ENCODE measurements around the gene SEMA6B. TPM values are rescaled to one million over a fixed set of nuclear protein-coding genes. Genes with fewer than 3 reads are reported as not detected.
A peak's percentile ranks its signal among the peaks of the same experiment; 100 is the strongest.

The SEMA6B gene
- total RNA-seq, 2 donors from 2014 or later = 3.9 to 10.8 TPM

DNA sequence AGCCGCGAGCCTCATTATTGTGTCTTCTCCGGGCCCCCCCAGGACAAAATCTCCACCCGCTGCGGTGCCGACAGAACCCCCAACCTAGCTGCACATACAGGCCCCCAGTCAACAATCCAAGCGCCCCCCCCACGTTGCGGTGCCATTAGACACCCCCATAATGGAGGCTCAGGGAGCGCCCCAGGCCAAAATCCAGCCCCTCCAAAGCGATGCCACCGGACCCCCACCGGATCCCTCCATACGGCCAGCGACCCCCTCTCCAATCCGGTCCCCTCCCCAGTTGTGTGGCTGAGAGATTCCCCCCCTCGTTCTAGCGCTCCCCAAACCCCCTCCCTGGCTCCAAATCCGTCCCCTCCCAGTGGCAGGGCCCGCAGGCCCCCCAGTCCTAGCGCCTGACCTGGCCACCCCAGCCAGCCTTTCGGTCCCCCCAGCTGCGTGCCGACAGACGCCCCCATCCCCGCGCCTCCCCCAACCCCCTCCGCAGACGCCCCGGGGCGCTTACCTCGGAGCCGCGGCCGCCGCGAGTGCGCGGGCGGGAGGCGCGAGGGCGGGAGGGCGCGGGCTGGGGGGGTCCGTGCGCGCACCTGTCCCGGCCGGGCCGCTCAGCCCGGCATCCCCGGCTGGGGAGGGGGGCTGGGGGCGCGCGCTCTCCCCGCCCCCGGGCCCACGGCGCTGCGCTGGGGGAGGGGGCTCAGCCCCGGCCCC is 21.6 kb upstream of the SEMA6B start:
- H3K36me3 ChIP-seq = no peaks in the 10 kb centered on the region

DNA sequence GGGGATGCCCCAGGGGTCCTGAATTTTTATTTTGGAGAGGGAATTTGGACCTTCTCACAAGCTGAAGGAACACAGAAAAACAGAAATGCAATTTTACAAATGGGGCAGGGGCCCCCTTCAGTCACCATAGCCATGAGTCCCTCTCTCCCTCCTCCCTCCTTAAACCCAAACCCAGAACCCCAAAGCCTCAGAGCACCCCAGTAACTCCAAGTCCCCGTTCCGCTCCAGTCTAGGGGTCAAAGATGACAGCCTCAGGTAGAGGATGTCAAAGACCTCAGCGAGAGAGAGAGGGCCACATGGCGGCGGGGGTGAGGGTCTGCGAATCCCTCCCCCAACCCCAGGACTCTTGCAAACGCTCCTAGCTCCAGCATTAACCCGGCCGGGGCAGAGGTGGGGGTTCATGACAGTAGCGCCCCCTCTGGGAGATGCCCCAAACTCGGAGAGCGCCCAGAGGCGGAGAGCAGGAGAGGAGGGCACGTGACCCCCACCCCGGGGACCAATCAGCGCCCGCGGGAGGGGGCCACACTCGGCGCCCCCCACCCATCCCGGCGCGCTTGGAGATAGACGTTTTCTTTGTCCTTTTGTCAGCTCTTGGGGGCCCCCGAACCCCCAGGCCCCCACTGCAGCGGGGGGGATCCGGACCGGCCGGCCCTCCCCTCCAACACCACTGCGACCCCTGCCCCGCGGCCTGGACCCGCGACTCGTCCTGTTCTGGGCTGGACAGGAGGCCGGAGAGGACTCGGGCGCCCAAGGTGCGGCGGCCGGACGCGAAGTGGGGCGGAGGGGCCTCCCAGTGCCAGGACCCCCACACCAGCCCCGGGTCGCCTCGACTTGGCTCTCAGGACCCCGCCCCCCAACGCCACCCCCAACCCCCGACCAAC is 20.8 kb upstream of the SEMA6B start:
- H3K27me3 ChIP-seq = peaks cover 0 to 21% of the 10 kb centered on the region in 2 donors
- TF ChIP-seq, protein P1, sequence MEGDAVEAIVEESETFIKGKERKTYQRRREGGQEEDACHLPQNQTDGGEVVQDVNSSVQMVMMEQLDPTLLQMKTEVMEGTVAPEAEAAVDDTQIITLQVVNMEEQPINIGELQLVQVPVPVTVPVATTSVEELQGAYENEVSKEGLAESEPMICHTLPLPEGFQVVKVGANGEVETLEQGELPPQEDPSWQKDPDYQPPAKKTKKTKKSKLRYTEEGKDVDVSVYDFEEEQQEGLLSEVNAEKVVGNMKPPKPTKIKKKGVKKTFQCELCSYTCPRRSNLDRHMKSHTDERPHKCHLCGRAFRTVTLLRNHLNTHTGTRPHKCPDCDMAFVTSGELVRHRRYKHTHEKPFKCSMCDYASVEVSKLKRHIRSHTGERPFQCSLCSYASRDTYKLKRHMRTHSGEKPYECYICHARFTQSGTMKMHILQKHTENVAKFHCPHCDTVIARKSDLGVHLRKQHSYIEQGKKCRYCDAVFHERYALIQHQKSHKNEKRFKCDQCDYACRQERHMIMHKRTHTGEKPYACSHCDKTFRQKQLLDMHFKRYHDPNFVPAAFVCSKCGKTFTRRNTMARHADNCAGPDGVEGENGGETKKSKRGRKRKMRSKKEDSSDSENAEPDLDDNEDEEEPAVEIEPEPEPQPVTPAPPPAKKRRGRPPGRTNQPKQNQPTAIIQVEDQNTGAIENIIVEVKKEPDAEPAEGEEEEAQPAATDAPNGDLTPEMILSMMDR (IDR thresholded peaks at IDR 0.05) = no peak
- no peaks in the 10 kb centered on the region for H3K9me3 ChIP-seq
- H3K36me3 ChIP-seq = no peaks in the 10 kb centered on the region
- H3K27ac ChIP-seq = no peak overlapping the region
- H3K4me1 ChIP-seq = peaks cover 0 to 33% of the 10 kb centered on the region in 2 donors
- no peak for DNase-seq (ENCODE audit: low spot score)
- peak overlapping the region; percentile 29 to 43 for H3K4me3 ChIP-seq

More for the DNA sequence above, 21.6 kb upstream of the SEMA6B start:
- TF ChIP-seq, protein P1 (IDR thresholded peaks at IDR 0.05) = no peak
- Histone ChIP-seq H3K9me3 (no peaks in the 10 kb centered on the region), H3K4me3 (peak overlapping the region; percentile 29 to 43), H3K27me3 (peaks cover 0 to 23% of the 10 kb centered on the region in 2 donors), H3K4me1 (peaks cover 0 to 27% of the 10 kb centered on the region in 2 donors), H3K27ac (no peak overlapping the region)
- no peak for DNase-seq (ENCODE audit: low spot score)

DNA sequence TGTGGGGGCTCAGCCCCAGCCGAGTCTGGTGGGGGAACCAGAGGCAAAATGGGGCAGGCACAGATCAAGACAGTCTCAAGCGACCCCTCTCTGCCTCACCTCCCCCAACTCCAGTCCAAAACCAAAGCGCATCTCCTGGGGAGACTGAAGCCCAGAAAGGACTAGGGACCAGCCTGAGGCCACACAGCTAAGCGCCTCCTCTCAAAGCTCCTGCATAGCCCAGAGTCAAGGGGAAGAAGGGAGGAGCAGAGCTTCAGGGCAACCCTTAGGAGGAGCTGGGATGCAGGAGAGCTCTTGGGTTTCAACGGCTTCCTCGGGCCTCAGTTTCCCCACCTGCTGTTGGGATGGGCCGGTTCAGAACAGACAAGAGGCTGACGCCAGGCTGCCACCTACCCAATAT is 19.9 kb upstream of the SEMA6B start:
- no peak for DNase-seq (ENCODE audit: low spot score)
- Histone ChIP-seq H3K4me1 (peaks cover 0 to 35% of the 10 kb centered on the region in 2 donors), H3K9me3 (no peaks in the 10 kb centered on the region), H3K27ac (no peak overlapping the region), H3K27me3 (peaks cover 0 to 13% of the 10 kb centered on the region in 2 donors), H3K4me3 (no peak overlapping the region), H3K36me3 (no peaks in the 10 kb centered on the region)
- TF ChIP-seq, protein P1 (IDR thresholded peaks at IDR 0.05) = no peak

DNA sequence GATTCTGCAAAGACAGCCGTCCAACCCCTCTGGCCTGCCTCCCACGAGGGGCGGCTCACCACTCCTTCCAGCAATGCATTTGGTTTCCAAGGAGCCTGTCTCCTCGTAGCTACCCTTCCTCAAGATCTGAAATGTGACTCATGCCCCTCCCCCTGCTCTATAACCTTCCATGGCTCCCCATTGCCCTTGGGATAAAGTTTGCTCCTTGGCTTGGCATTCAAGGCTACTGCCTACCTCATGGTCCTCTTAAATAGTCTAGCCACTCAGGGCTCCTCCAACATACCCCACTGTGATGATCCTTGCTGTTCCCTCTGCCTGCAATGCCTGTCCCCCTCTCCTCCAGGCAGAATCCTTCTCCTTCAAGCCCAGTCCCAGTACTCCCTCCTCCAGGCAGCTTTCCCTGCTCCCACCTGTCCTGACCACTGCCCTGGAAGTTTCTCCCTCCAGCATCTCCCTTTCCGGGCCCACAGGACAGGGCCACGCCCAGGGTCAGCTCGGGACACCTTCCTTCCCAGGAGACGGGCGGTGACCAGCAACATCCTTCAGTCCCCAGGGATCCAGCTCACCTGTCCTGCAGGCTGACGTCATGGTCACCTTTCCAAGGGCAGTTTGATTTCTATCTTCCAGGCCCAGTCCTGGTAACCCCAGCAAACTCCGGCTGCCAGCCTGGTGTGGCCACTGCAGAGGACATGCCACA is 19.2 kb upstream of the SEMA6B start:
- no peak overlapping the region for H3K4me3 ChIP-seq
- H3K36me3 ChIP-seq = no peaks in the 10 kb centered on the region
- DNase-seq (ENCODE audit: low spot score) = no peak
- no peak overlapping the region for H3K27ac ChIP-seq
- TF ChIP-seq, protein P1 (IDR thresholded peaks at IDR 0.05) = no peak
- no peaks in the 10 kb centered on the region for H3K9me3 ChIP-seq
- H3K4me1 ChIP-seq = peaks cover 0 to 32% of the 10 kb centered on the region in 2 donors
- H3K27me3 ChIP-seq = peaks cover 0 to 8% of the 10 kb centered on the region in 2 donors

DNA sequence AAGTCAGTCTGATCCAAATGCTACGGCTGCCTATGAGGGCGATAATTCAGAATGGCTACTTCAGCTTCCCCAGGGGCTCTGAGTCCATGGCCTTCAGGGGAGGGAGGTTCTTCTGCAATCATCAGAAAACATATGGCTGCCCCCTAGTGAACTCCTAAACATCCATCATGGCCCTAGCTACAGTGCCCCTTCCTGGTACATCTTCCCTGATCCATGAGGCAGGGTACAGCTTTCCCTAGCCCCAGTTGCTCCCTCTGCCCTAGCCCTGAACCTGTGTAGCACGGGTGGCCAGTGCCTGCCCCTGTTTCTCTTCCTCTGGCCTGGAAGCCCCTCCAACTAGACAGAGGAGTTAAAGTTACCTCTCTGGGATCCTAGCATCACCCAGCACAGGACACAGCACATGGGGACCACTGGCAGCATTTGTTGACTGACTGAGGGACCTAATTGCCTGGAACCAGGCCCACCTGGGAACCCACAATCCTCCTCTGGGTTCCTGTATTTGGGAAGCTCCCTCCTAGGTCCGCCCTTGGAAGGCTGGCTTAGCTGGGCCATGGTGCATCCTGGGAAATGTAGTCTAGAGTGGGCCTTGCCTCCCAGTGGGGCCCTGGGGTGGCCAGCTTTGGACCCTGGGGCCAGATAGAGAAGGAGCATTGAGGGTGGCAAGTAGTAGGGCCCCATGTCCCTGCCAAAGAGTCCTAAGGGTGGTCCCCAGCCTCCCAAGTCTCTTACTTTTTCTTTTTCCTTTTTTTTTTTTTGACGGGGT is 17.7 kb upstream of the SEMA6B start:
- TF ChIP-seq, protein P1 (IDR thresholded peaks at IDR 0.05) = no peak
- Histone ChIP-seq H3K4me3 (no peak overlapping the region), H3K27ac (no peak overlapping the region), H3K9me3 (no peaks in the 10 kb centered on the region), H3K36me3 (no peaks in the 10 kb centered on the region), H3K27me3 (peaks cover 0 to 8% of the 10 kb centered on the region in 2 donors), H3K4me1 (peaks cover 0 to 32% of the 10 kb centered on the region in 2 donors)
- DNase-seq (ENCODE audit: low spot score) = no peak

All from right atrium auricular region (tissue), 2 donors.